NCI-H1092 treated with DMSO at 0.1 percent for 48 hours (cell line): ENCODE measurements around the gene TP53AIP1.

Experiments used
- DNase-seq: peaks from one replicate; lab custom pipeline; 2025; lab: John Stamatoyannopoulos, UW

Gene TP53AIP1

GRCh38 chr11:128890543-128891368, 51.9 kb downstream of the TP53AIP1 start, which contains the start of gene KCNJ5:
KCNJ5 (plus strand) TSS chr11:128891356; CDS start chr11:128911274, 19,918 bp downstream.
- peak; percentile 66 for DNase-seq

GRCh38 chr11:128890216-128890542, 52.5 kb downstream of the TP53AIP1 start:
- no peak for DNase-seq

DNA sequence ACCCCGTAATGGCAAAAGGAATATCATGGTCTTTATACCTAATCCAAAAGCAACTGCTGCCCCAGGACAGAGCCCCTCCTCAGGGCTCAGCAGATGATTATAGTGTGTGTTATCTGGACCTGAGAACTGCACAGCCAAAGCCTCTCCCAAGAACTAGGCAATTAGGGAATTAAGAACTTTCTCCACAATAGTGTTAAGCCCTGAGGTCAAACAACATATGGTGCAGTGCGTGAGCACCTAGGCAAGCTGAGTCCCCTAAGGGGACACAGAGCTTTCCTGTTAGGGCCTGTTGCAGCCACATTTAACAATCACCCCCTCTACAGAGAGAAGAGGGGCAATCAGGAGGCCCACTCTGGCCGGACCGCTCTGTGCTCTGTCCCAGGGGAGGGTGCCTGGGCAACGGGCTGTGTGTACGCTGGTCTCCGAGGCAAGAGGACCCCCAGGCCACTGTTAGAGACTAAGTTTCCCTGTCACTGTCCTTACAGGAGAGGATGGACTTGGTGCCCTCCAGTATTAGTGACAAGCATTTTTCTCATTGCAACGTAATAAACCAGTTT, 52.9 kb downstream of the TP53AIP1 start:
- no peak for DNase-seq

DNA sequence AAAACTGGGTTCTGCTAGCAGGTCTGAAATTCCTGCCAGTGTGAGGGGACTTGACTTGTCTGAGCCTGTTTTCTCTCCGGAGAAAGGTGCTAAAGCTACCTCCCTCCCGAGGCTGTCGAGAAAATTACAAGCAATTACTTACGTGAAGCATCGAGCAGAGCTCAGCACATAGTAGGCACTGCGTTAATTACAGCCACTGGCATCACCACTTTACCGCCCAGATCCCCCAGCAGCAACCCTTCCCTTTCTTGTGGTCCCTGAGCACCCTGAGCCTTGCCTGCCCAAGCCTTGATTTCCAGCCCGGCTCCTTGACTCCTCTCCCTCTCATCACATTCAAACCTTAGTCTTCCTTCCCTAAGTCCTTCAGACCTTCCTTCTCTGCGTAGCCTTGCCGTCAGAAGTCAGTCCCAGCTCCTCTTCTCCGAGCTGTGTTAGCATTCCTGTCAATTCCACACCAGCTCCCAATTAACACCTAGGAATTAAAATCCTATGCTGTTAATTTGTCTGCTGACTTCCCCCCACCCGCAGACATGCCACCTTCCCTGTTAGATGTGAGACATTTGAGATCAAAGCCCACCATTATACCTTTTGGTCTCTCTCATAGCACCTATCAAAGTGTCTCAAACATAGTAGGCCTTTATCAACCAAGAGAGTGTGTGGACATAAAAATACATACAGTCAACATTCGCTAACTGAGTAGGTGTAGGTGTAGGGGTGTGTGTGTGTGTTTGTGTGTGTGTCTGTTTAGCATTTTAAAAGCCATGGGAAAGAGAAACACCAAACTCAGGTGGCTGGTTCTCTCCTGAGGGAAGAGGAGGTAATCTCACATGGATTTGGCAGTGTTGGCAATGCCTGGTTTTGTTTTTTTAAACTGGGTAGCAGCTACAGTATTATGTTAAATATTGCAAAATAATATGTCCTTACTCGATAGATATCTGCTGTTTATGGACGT, 54.4 kb downstream of the TP53AIP1 start:
- no peak for DNase-seq

GRCh38 chr11:128886406-128887124, 56.1 kb downstream of the TP53AIP1 start:
- peak; percentile 48 for DNase-seq
